SU-DHL-6 (cell line): ENCODE measurements around the gene SLC5A5.

Experiments used
- H2AFZ ChIP-seq: fragments of 200-600 bp; sonication (generic); 2 replicates; pipeline ENCODE4 v1.6.1; 2014; ENCODE audit warnings: low read depth, mild to moderate bottlenecking, moderate library complexity, mixed read lengths, antibody characterized with exemption, low read length; ENCODE audit not compliant: severe bottlenecking
- H3F3A ChIP-seq: fragments of 200-600 bp; shearing (Covaris generic); 2 replicates; pipeline ENCODE4 v1.6.0; 2016; ENCODE audit warnings: antibody characterized with exemption, mild to moderate bottlenecking; ENCODE audit not compliant: insufficient read depth
- H3K27ac ChIP-seq: fragments of 200-600 bp; sonication (generic); 2 replicates; pipeline ENCODE4 v1.5.1; 2016; ENCODE audit warnings: low read depth, mild to moderate bottlenecking, low read length, moderate library complexity, mixed read lengths
- H3K27me3 ChIP-seq: fragments of 200-600 bp; sonication (generic), shearing (Covaris generic); 2 replicates; pipeline ENCODE4 v1.6.0; 2014; ENCODE audit warnings: mild to moderate bottlenecking, low read length
- H3K36me3 ChIP-seq: fragments of 200-600 bp; sonication (generic); 2 replicates; pipeline ENCODE4 v1.6.1; 2014; ENCODE audit warnings: mild to moderate bottlenecking, low read length, mixed read lengths
- H3K4me2 ChIP-seq: fragments of 300-600, 200-600 bp; shearing (Covaris generic), sonication (generic); 2 replicates; pipeline ENCODE4 v1.6.0; 2014; ENCODE audit warnings: low read length, low read depth, mild to moderate bottlenecking; ENCODE audit not compliant: poor library complexity, severe bottlenecking
- H3K4me3 ChIP-seq: fragments of 200-600 bp; sonication (generic); 2 replicates; pipeline ENCODE4 v1.5.1; 2014; ENCODE audit warnings: antibody characterized with exemption, low read length, mild to moderate bottlenecking, mixed read lengths; ENCODE audit not compliant: insufficient read depth, poor library complexity, severe bottlenecking
- H3K79me2 ChIP-seq: fragments of 200-600 bp; sonication (generic); 2 replicates; pipeline ENCODE4 v1.6.1; 2014; ENCODE audit warnings: mild to moderate bottlenecking, low read length, moderate library complexity; ENCODE audit not compliant: insufficient read depth
- H3K9ac ChIP-seq: fragments of 200-600 bp; sonication (generic); 2 replicates; pipeline ENCODE4 v1.7.0; 2014; ENCODE audit warnings: mild to moderate bottlenecking, low read length
- H3K9me2 ChIP-seq: fragments of 200-600 bp; sonication (generic); replicated peaks from 2 replicates; pipeline ENCODE4 v1.6.1; 2014; ENCODE audit warnings: low read length; ENCODE audit not compliant: insufficient read depth
- H3K9me3 ChIP-seq: fragments of 200-600 bp; sonication (generic); 2 replicates; pipeline ENCODE4 v1.6.1; 2014; ENCODE audit warnings: low read length, mixed read lengths; ENCODE audit not compliant: insufficient read depth
- H4K20me1 ChIP-seq: fragments of 200-600 bp; sonication (generic); 2 replicates; pipeline ENCODE4 v1.6.1; 2014; ENCODE audit warnings: low read depth, mild to moderate bottlenecking, antibody characterized with exemption, low read length, moderate library complexity, mixed read lengths
- CTCF ChIP-seq: fragments of 200-600 bp; sonication (generic); IDR thresholded peaks from one replicate; pipeline ENCODE4 v1.5.1; 2017; ENCODE audit warnings: antibody characterized with exemption, mild to moderate bottlenecking, low read length, moderate library complexity; ENCODE audit not compliant: insufficient read depth, poor library complexity, severe bottlenecking
- EZH2phosphoT487 ChIP-seq: fragments of 200-600 bp; sonication (generic), shearing (Covaris generic); conservative IDR thresholded peaks from 2 replicates; pipeline ENCODE4 v1.6.1; 2018; ENCODE audit warnings: mild to moderate bottlenecking, antibody characterized with exemption, low read length, moderate library complexity, mixed read lengths

Gene SLC5A5

GRCh38 chr19:17933414-17934129 lies 61.8 kb downstream of the SLC5A5 start:
- H3K4me2 ChIP-seq = peak overlapping the region; percentile 94
- H3K4me3 ChIP-seq = peak overlapping the region; percentile 91
- no peaks in the 10 kb centered on the region for H3K36me3 ChIP-seq
- H3F3A ChIP-seq = no peaks in the 10 kb centered on the region
- H3K79me2 ChIP-seq = peaks cover 13% of the 10 kb centered on the region
- no peaks in the 10 kb centered on the region for H4K20me1 ChIP-seq
- no peak for TF ChIP-seq CTCF
- no peak for TF ChIP-seq EZH2phosphoT487
- H3K9ac ChIP-seq = peak overlapping the region; percentile 93
- no peaks in the 10 kb centered on the region for H3K27me3 ChIP-seq
- H3K9me2 ChIP-seq = no peaks in the 10 kb centered on the region
- peak overlapping the region; percentile 79; the same call in 1 of the 2 replicates for H3K27ac ChIP-seq
- peak overlapping the region; percentile 96 for H2AFZ ChIP-seq
- no peaks in the 10 kb centered on the region for H3K9me3 ChIP-seq

GRCh38 chr19:17936379-17936778 lies 64.6 kb downstream of the SLC5A5 start:
- no peak for TF ChIP-seq EZH2phosphoT487
- no peak for TF ChIP-seq CTCF
- Histone ChIP-seq H3K4me3 (no peak overlapping the region), H3K4me2 (no peak overlapping the region), H3K9me2 (no peaks in the 10 kb centered on the region), H3K27me3 (no peaks in the 10 kb centered on the region), H3K27ac (no peak overlapping the region), H3K36me3 (no peaks in the 10 kb centered on the region), H2AFZ (no peak overlapping the region), H3K9ac (no peak overlapping the region), H3K79me2 (peaks cover 13% of the 10 kb centered on the region), H3F3A (no peaks in the 10 kb centered on the region), H4K20me1 (no peaks in the 10 kb centered on the region), H3K9me3 (no peaks in the 10 kb centered on the region)

GRCh38 chr19:17937371-17937900 lies 65.7 kb downstream of the SLC5A5 start:
- Histone ChIP-seq H3K9me2 (no peaks in the 10 kb centered on the region), H4K20me1 (no peaks in the 10 kb centered on the region), H3K4me3 (no peak overlapping the region), H3K9me3 (no peaks in the 10 kb centered on the region), H3K79me2 (peaks cover 13% of the 10 kb centered on the region), H3F3A (no peaks in the 10 kb centered on the region), H3K27ac (no peak overlapping the region), H3K27me3 (no peaks in the 10 kb centered on the region), H2AFZ (no peak overlapping the region), H3K9ac (no peak overlapping the region), H3K4me2 (no peak overlapping the region), H3K36me3 (no peaks in the 10 kb centered on the region)
- no peak for TF ChIP-seq CTCF
